H1 (cell line): ENCODE results near the gene PRPF6. TPM values are rescaled to one million over a fixed set of nuclear protein-coding genes. Genes with fewer than 3 reads are reported as not detected.

Source experiments
- CTCF ChIA-PET: fragments of 300-600 bp; sonication (Branson Sonifier 250); formaldehyde crosslinking; loops from one replicate; lab custom pipeline; 2021; ENCODE audit not compliant: partially characterized antibody; lab: Charles Lee
- POLR2A ChIA-PET: fragments of 300-600 bp; sonication (Branson Sonifier 250); formaldehyde crosslinking; loops from one replicate; lab custom pipeline; 2021; ENCODE audit warnings: inconsistent platforms; ENCODE audit not compliant: partially characterized antibody; lab: Charles Lee
- DNase-seq, 2 experiments: peaks; one replicate each; pipeline versions ENCODE4 v3.0.0 to v3.0.0-alpha.2; 2010 to 2022; ENCODE audit warnings: low spot score in 2 of 2, low read depth in 1 of 2, mixed read lengths in 1 of 2
- FAIRE-seq: peaks from 2 replicates; lab custom pipeline; 2011; peaks lifted over from hg19 to GRCh38; lab: Jason Lieb, UNC
- H2AFZ ChIP-seq: 2 replicates; pipeline ENCODE4 v1.8.1; 2012; ENCODE audit warnings: low read length, inconsistent platforms
- H2AK5ac ChIP-seq: 2 replicates; pipeline ENCODE4 v1.6.1; 2013; ENCODE audit warnings: low read depth, low read length
- H2BK120ac ChIP-seq: replicated peaks from 2 replicates; pipeline ENCODE3; 2013; ENCODE audit warnings: low read depth, low read length, inconsistent platforms
- H2BK12ac ChIP-seq: 2 replicates; pipeline ENCODE4 v1.6.1; 2013; ENCODE audit warnings: low read depth, low read length
- H2BK15ac ChIP-seq: 2 replicates; pipeline ENCODE4 v1.6.1; 2013; ENCODE audit warnings: low read length
- H2BK20ac ChIP-seq: 2 replicates; pipeline ENCODE4 v1.6.1; 2013; ENCODE audit warnings: low read length
- H2BK5ac ChIP-seq: 2 replicates; pipeline ENCODE4 v1.6.1; 2013; ENCODE audit warnings: low read depth, low read length
- H3K14ac ChIP-seq: 2 replicates; pipeline ENCODE4 v1.6.1; 2013; ENCODE audit warnings: inconsistent platforms; ENCODE audit not compliant: insufficient read length
- H3K18ac ChIP-seq: 2 replicates; pipeline ENCODE4 v1.6.1; 2013; ENCODE audit warnings: low read length; ENCODE audit errors: extremely low read depth
- H3K23ac ChIP-seq: 2 replicates; pipeline ENCODE4 v1.6.1; 2013; ENCODE audit warnings: inconsistent platforms; ENCODE audit not compliant: insufficient read length
- H3K23me2 ChIP-seq: 2 replicates; pipeline ENCODE4 v1.6.1; 2013; ENCODE audit warnings: low read depth, low read length
- H3K27ac ChIP-seq: 2 replicates; pipeline ENCODE4 v1.6.1; 2011; ENCODE audit warnings: low read depth, low read length, inconsistent platforms
- H3K27me3 ChIP-seq, 4 experiments: replicated peaks in 1 of 4; 1 replicate in 1 of 4; 2 replicates in 3 of 4; pipeline versions ENCODE4 v1.6.1 to v1.8.1; 2011 to 2013; ENCODE audit warnings: low read length in 3 of 4, mild to moderate bottlenecking in 3 of 4, inconsistent platforms in 2 of 4, mixed read lengths in 2 of 4, moderate library complexity in 1 of 4; ENCODE audit not compliant: control insufficient read depth in 3 of 4, insufficient read depth in 3 of 4; ENCODE audit errors: extremely low read depth in 1 of 4
- H3K36me3 ChIP-seq, 4 experiments: 2 replicates each; pipeline versions ENCODE4 v1.6.1 to v1.8.1; 2011 to 2013; ENCODE audit warnings: mild to moderate bottlenecking in 4 of 4, low read length in 3 of 4, moderate library complexity in 2 of 4, control low read depth in 1 of 4, inconsistent platforms in 1 of 4; ENCODE audit not compliant: insufficient read depth in 4 of 4, control insufficient read depth in 2 of 4
- H3K4ac ChIP-seq: replicated peaks from 2 replicates; pipeline ENCODE3; 2013; ENCODE audit warnings: low read length, low read depth, mixed read lengths, inconsistent platforms; ENCODE audit not compliant: insufficient read length
- H3K4me1 ChIP-seq, 4 experiments: replicated peaks in 1 of 4; 1 replicate in 1 of 4; 2 replicates in 3 of 4; pipeline versions ENCODE4 v1.6.1 to v1.8.1; 2011 to 2013; ENCODE audit warnings: low read length in 3 of 4, inconsistent platforms in 2 of 4, mixed read lengths in 1 of 4; ENCODE audit not compliant: insufficient read depth in 4 of 4, control insufficient read depth in 3 of 4
- H3K4me2 ChIP-seq, 2 experiments: 2 replicates each; pipeline versions ENCODE4 v1.6.1 to v1.8.1; 2011 to 2013; ENCODE audit warnings: low read depth in 2 of 2, low read length in 2 of 2, control low read depth in 1 of 2, inconsistent platforms in 1 of 2, mild to moderate bottlenecking in 1 of 2; ENCODE audit not compliant: insufficient read depth in 1 of 2
- H3K4me3 ChIP-seq, 4 experiments: fragments of 200-600, 300-600 bp in 1 of 4; sonication (generic), shearing (Covaris generic), sonication (Bioruptor Twin) in 1 of 4; 2 replicates each; pipeline versions ENCODE4 v1.5.1 to v1.8.1; 2011 to 2016; ENCODE audit warnings: low read length in 4 of 4, low read depth in 3 of 4, control low read depth in 2 of 4, inconsistent platforms in 2 of 4, mild to moderate bottlenecking in 2 of 4, mixed read lengths in 1 of 4, moderate library complexity in 1 of 4; ENCODE audit not compliant: insufficient read depth in 2 of 4; ENCODE audit errors: extremely low read depth in 1 of 4
- H3K56ac ChIP-seq: replicated peaks from 2 replicates; pipeline ENCODE3; 2013; ENCODE audit warnings: low read depth, mild to moderate bottlenecking, mixed read lengths, low read length, inconsistent platforms; ENCODE audit not compliant: insufficient read length
- H3K79me1 ChIP-seq: 2 replicates; pipeline ENCODE4 v1.6.1; 2013; ENCODE audit warnings: low read depth, low read length, control low read depth
- H3K79me2 ChIP-seq, 2 experiments: 2 replicates each; pipeline versions ENCODE4 v1.6.1 to v1.8.1; 2012 to 2013; ENCODE audit warnings: low read length in 2 of 2, mild to moderate bottlenecking in 2 of 2, inconsistent platforms in 1 of 2; ENCODE audit not compliant: insufficient read depth in 2 of 2, control insufficient read depth in 1 of 2
- H3K9ac ChIP-seq, 4 experiments: replicated peaks in 1 of 4; 1 replicate in 1 of 4; 2 replicates in 3 of 4; pipeline versions ENCODE4 v1.6.1 to v1.8.1; 2011 to 2013; ENCODE audit warnings: low read depth in 3 of 4, low read length in 3 of 4, control low read depth in 2 of 4, mild to moderate bottlenecking in 2 of 4, moderate library complexity in 2 of 4, inconsistent platforms in 1 of 4; ENCODE audit errors: extremely low read depth in 1 of 4
- H3K9me3 ChIP-seq, 2 experiments: 2 replicates each; pipeline versions ENCODE4 v1.6.1 to v1.8.1; 2012 to 2013; ENCODE audit warnings: mild to moderate bottlenecking in 2 of 2, moderate library complexity in 2 of 2, control low read depth in 1 of 2, inconsistent platforms in 1 of 2, low read depth in 1 of 2, low read length in 1 of 2, mixed read lengths in 1 of 2; ENCODE audit not compliant: insufficient read depth in 2 of 2
- H4K20me1 ChIP-seq, 2 experiments: replicated peaks in 1 of 2; 2 replicates each; pipeline versions ENCODE3 to v1.8.1; 2011 to 2013; ENCODE audit warnings: inconsistent platforms in 2 of 2, low read length in 2 of 2, mild to moderate bottlenecking in 1 of 2; ENCODE audit not compliant: insufficient read depth in 2 of 2, control insufficient read depth in 1 of 2
- H4K5ac ChIP-seq: 2 replicates; pipeline ENCODE4 v1.6.1; 2013; ENCODE audit warnings: low read length, low read depth, mixed read lengths, inconsistent platforms; ENCODE audit not compliant: insufficient read length
- H4K8ac ChIP-seq: 2 replicates; pipeline ENCODE4 v1.8.0; 2013; ENCODE audit warnings: mild to moderate bottlenecking, moderate library complexity, low read length, inconsistent platforms; ENCODE audit not compliant: insufficient read depth; ENCODE audit errors: extremely low read depth
- H4K91ac ChIP-seq: replicated peaks from 2 replicates; pipeline ENCODE3; 2013; ENCODE audit warnings: low read length, mixed read lengths, inconsistent platforms; ENCODE audit not compliant: insufficient read length
- ATF2 ChIP-seq: IDR thresholded peaks from 2 replicates; pipeline ENCODE4 v1.6.1; 2012; ENCODE audit warnings: low read length, inconsistent platforms
- BCL11A ChIP-seq, 2 experiments: IDR thresholded peaks; one replicate each; pipeline ENCODE4 v1.6.1; 2011; ENCODE audit warnings: low read depth in 2 of 2, low read length in 2 of 2, mild to moderate bottlenecking in 2 of 2
- GABPA ChIP-seq: IDR thresholded peaks from 2 replicates; pipeline ENCODE4 v1.6.1; 2011; ENCODE audit warnings: mild to moderate bottlenecking, low read length, moderate library complexity, borderline replicate concordance; ENCODE audit not compliant: insufficient read depth
- KDM4A ChIP-seq: IDR thresholded peaks from one replicate; pipeline ENCODE4 v1.7.1; 2012; ENCODE audit warnings: low read depth, mild to moderate bottlenecking, moderate library complexity, low read length, inconsistent platforms; ENCODE audit not compliant: severe bottlenecking
- RXRA ChIP-seq: IDR thresholded peaks from 2 replicates; pipeline ENCODE4 v1.6.1; 2011; ENCODE audit warnings: low read depth, mild to moderate bottlenecking, low read length, moderate library complexity; ENCODE audit not compliant: insufficient read depth
- SIN3A ChIP-seq, 2 experiments: IDR thresholded peaks in 1 of 2; conservative IDR thresholded peaks in 1 of 2; 2 replicates each; pipeline ENCODE4 v1.6.1; 2011 to 2012; ENCODE audit warnings: low read length in 2 of 2, improper control_type of control experiment in 1 of 2, low read depth in 1 of 2, mild to moderate bottlenecking in 1 of 2
- SIRT6 ChIP-seq: IDR thresholded peaks from one replicate; pipeline ENCODE4 v1.7.1; 2012; ENCODE audit warnings: low read length, inconsistent platforms
- SIX5 ChIP-seq: IDR thresholded peaks from 2 replicates; pipeline ENCODE4 v1.6.1; 2011; ENCODE audit warnings: mild to moderate bottlenecking, low read depth, low read length
- SUZ12 ChIP-seq: fragments of 200-600 bp; sonication (generic); IDR thresholded peaks from 2 replicates; pipeline ENCODE4 v1.6.1; 2012; ENCODE audit warnings: mild to moderate bottlenecking, inconsistent platforms, low read length, moderate library complexity, mixed read lengths
- WGBS, 2 experiments: shearing (Covaris generic) in 1 of 2; methylation state at CpG; one replicate each; pipeline versions ENCODE4 v1.1.6 to v1.1.7; 2013 to 2015; ENCODE audit warnings: low lambda C conversion rate in 2 of 2, mixed read lengths in 2 of 2, inconsistent platforms in 1 of 2, low coverage in 1 of 2, missing lambda C conversion rate in 1 of 2; ENCODE audit not compliant: insufficient replicate concordance in 2 of 2, insufficient coverage in 1 of 2, insufficient read length in 1 of 2; ENCODE audit errors: extremely low coverage in 1 of 2, missing lambda C conversion rate in 1 of 2; 5-methylcytosine and 5-hydroxymethylcytosine counted together
- polyA plus RNA-seq, 7 experiments: library from polyadenylated mRNA; depleted of rRNA in 3 of 7; stranded (reverse) in 5 of 7; unstranded in 2 of 7; fragments of >200 nt in 5 of 7; fragments of 200-250 nt in 2 of 7; gene quantifications; 1 replicate in 5 of 7; 2 replicates in 1 of 7; 4 replicates in 1 of 7; pipeline versions ENCODE4 v1.2.1 to v1.2.3, GENCODE V29; 2011 to 2013; ENCODE audit warnings: missing spikeins in 2 of 7, mixed read lengths in 2 of 7
- total RNA-seq: library from RNA; stranded (reverse); fragmentation: NEBNext Ultra II Directional; extraction: Animal tissue kit (Norgen Biotek cat#: 25700); gene quantifications from 2 replicates; pipeline ENCODE4 v1.2.1, GENCODE V29; 2021

The PRPF6 gene
- total and polyA plus RNA-seq, 2 of the 8 experiments (the other 6 are each of a cell fraction or from before 2014, with no cell fraction given), result 27.9 to 76.9 TPM

GRCh38 chr20:64062596-64063388 is 81.9 kb downstream of the PRPF6 start, which contains the start of gene TCEA2:
TCEA2 (plus strand) TSS chr20:64063198; CDS start chr20:64063313, 115 bp downstream.
- peak within 1 kb of the TSS; percentile 91 for H4K5ac ChIP-seq
- no peaks in the 10 kb centered on the region; a peak in 2 of 7 replicates for H3K27me3 ChIP-seq
- no peak within 1 kb of the TSS for H3K27ac ChIP-seq
- DNase-seq, result peak in 1 of 2 experiments; percentile 95
- no peak within 1 kb of the TSS for H2BK12ac ChIP-seq
- no peaks in the 10 kb centered on the region for H3K9me3 ChIP-seq
- no peak within 1 kb of the TSS for H3K23ac ChIP-seq
- H4K8ac ChIP-seq, result peak within 1 kb of the TSS; percentile 72
- no peak within 1 kb of the TSS for H2BK5ac ChIP-seq
- no peaks in the 10 kb centered on the region for H3K79me2 ChIP-seq
- H3K56ac ChIP-seq, result no peak within 1 kb of the TSS
- peaks cover 3 to 15% (median 9%) of the 10 kb centered on the region in 4 experiments for H3K4me1 ChIP-seq
- no peak within 1 kb of the TSS for H3K14ac ChIP-seq
- no peak within 1 kb of the TSS for H2BK20ac ChIP-seq
- no peaks in the 10 kb centered on the region for H3K79me1 ChIP-seq
- ChIA-PET CTCF (interaction anchor here (0.6 to 15.0 kb wide), 7 partner anchors 9 to 89 kb away, joined by 3 to 139 read pairs (median 4); partner anchors contain the start of genes LKAAEAR1, OPRL1, PRPF6 and RGS19), POLR2A (interaction anchor here (0.5 to 1.5 kb wide), 11 partner anchors 8 to 98 kb away, joined by 3 to 7 read pairs (median 4); partner anchors contain the start of genes C20orf204, LKAAEAR1, OPRL1 and RGS19)
- no peaks in the 10 kb centered on the region for H3K36me3 ChIP-seq
- H3K18ac ChIP-seq, result peak within 1 kb of the TSS; percentile 83
- WGBS, 2 experiments, result 32% methylated on average over 22 of the region's 85 CpGs; no CpG with 5 or more reads in 1 of the 2 experiments
- peak within 1 kb of the TSS; percentile 0 to 64 (median 39); a peak in 5 of 7 replicates for H3K9ac ChIP-seq
- peak within 1 kb of the TSS; percentile 66 to 81 (median 72) for H3K4me3 ChIP-seq
- no peak for FAIRE-seq
- H3K4me2 ChIP-seq, result peak within 1 kb of the TSS; percentile 60 to 83
- H2BK15ac ChIP-seq, result no peak within 1 kb of the TSS
- no peak within 1 kb of the TSS for H2AK5ac ChIP-seq
- peak within 1 kb of the TSS; percentile 69 for H3K4ac ChIP-seq
- no peak within 1 kb of the TSS for H2BK120ac ChIP-seq
- H4K20me1 ChIP-seq, result peaks cover 2 to 6% of the 10 kb centered on the region in 2 experiments
- peak within 1 kb of the TSS; percentile 84 for H4K91ac ChIP-seq
- no peak within 1 kb of the TSS for H2AFZ ChIP-seq
- H3K23me2 ChIP-seq, result peaks cover 2% of the 10 kb centered on the region; the same call in 1 of the 2 replicates
- no peak for TF ChIP-seq BCL11A (IDR thresholded peaks at IDR 0.05; ENCODE audit: low read depth in 2 of 2, low read length in 2 of 2)
- TF ChIP-seq KDM4A, result peak; percentile 95
- no peak for TF ChIP-seq RXRA
- no peak for TF ChIP-seq SUZ12
- no peak for TF ChIP-seq GABPA
- TF ChIP-seq SIRT6, result no peak
- peak; percentile 99 for TF ChIP-seq SIX5
- peak; percentile 30 to 87; a peak in 2 of 4 replicates for TF ChIP-seq SIN3A (conservative IDR thresholded peaks at IDR 0.05 in 1 of 2, IDR thresholded peaks at IDR 0.05 in 1 of 2; ENCODE audit: low read depth in 1 of 2, low read length in 2 of 2)
- TF ChIP-seq ATF2, result no peak
